Posterior cingulate gyrus (tissue), 11 donors: ENCODE measurements around the gene GTF2F1.
"Not testable (repeated sequence)": the region's sequence is repeated elsewhere in the genome, so short reads cannot be mapped to it uniquely, and the experiment has no call there.

Source experiments
- DNase-seq, 10 donors: peaks; one replicate each; pipeline versions ENCODE4 v3.0.0 to v3.0.0-alpha.2; 2020 to 2021; ENCODE audit warnings: mixed read lengths in 3 of 10
- intact Hi-C: fragments of 100-400 bp; cut with DNase I; formaldehyde crosslinking; loops from one replicate; pipeline ENCODE4 v1.15.1; 2023

GTF2F1 gene

DNA sequence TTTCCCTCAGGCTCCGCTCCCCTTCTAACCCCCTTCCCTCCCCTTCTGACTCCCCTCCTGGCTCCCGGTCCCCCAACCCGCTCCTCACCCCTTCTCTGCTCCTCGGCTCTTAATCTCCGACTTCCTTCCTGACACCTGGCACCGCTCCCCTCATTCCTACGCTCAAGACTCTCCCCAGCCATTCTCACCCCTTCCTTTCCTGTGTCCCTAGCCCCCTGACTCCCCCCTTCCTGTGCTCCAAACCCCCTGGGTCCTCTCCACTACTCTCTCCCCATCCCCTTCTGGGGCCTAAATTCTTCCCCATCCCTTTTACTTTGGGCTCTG lies 31.0 kb downstream of the GTF2F1 start:
- intact Hi-C loops, result loop anchor here (5.0 to 10.0 kb wide), 2 partner anchors 80 to 143 kb away; partner anchors contain the start of gene TUBB4A
- DNase-seq, result no peak

DNA sequence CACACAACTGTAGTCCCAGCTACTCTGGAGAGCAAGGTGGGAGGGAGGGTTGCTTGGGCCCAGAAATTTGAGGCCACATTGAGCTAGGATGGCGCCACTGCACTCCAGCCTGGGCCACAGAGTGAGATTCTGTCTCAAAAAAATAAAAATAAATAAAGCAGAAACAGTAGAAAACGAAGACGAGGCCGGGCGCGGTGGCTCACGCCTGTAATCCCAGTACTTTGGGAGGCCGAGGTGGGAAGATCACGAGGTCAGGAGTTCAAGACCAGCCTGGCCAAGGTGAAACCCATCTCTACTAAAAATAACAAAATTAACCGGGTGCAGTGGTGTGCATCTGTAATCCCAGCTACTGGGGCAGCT lies 32.1 kb downstream of the GTF2F1 start:
- intact Hi-C loops, result loop anchor here (5.0 to 10.0 kb wide), 2 partner anchors 79 to 144 kb away; partner anchors contain the start of gene TUBB4A
- not testable (repeated sequence) for DNase-seq

DNA sequence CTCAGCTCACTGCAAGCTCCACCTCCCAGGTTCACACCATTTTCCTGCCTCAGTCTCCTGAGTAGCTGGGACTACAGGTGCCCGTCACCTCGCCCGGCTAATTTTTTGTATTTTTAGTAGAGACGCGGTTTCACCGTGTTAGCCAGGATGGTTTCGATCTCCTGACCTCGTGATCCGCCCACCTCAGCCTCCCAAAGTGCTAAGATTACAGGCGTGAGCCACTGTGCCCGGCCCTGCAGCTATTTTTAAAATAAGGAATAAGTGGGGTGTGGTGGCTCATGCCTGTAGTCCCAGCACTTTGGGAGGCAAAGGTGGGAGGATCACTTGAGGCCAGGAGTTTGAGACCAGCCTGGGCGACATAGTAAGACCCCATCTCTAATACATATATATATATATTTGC lies 32.5 kb downstream of the GTF2F1 start:
- DNase-seq, result not testable (repeated sequence)
- intact Hi-C loops, result loop anchor here (5.0 to 10.0 kb wide), 2 partner anchors 78 to 144 kb away; partner anchors contain the start of gene TUBB4A

DNA sequence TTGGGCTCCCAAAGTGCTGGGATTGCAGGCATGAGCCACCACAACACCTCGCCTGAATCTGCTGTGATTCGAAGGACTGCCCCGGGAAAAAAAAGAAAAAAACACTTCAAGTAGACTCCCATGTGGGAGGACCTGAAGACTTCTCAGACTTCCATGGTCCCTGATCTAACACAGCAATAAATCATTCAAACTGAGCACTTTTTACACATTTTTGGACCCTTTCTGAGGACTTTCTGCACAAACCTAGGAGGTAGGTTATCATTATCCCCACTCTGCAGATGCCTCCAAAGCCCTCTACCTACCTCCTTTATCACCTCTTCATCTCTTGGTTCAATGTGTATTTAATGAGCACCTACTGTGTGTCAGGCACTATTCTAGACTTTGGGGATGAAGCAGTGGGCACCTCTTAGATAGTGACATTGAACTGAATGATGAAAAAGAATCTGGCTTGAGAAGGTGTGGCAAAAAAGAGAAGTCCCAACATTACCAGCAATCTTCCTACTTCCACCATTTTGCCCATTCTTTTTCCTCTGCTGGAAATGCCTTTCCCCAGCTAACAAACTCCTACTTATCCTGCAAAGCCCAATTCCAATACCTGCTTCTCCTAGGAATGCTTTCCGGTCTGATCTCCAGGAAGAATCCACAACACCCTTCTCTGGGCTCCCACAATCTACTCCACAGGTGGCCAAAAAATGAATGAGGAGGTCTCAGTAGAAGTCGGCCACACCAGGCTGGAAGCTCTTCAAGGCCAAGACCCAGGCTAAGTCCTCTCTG lies 33.2 kb downstream of the GTF2F1 start:
- intact Hi-C loops, result loop anchor here (5.0 to 10.0 kb wide), 2 partner anchors 77 to 145 kb away; partner anchors contain the start of gene TUBB4A
- DNase-seq, result peak in 1 of 10 donors; percentile 3

DNA sequence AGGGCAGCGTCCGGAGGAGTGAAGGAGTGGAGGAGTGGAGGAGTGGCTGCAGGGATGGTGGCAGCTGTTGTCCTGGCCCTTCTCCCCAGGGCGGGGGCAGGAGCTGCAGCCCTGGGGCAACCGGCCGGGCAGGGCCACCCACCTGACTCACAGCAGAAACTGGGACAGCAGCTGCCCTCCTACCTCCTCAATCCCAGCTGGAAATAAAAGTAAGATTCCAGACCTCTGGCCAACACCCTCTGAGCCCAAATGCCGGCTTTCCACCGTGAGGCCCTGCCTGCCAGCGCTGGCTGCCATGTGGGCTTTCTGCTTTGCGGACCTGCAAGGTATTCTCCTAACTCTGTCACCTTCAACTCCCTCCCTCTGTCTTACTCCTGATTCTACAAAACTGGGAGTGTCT lies 35.0 kb downstream of the GTF2F1 start:
- peak in 1 of 10 donors; percentile 67 for DNase-seq
- intact Hi-C loops, result no loop called here

DNA sequence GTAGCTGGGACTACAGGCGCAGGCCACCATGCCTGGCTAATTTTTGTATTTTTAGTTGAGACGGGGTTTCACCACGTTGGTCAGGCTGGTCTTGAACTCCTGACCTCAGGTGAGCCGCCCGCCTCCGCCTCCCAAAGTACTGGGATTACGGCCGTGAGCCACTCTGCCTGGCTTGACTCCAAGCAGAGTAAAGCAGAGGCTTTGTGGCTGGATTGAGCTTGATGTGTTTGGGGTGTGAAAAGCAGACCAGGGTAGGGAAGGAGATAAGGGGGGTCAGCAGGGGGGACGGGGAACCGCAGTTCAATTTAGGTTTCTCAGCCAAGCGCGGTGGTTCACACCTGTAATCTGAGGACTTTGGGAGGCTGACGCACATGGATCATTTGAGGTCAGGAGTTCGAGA lies 35.8 kb downstream of the GTF2F1 start:
- DNase-seq, result peak in 1 of 10 donors; percentile 49
- intact Hi-C loops, result no loop called here

DNA sequence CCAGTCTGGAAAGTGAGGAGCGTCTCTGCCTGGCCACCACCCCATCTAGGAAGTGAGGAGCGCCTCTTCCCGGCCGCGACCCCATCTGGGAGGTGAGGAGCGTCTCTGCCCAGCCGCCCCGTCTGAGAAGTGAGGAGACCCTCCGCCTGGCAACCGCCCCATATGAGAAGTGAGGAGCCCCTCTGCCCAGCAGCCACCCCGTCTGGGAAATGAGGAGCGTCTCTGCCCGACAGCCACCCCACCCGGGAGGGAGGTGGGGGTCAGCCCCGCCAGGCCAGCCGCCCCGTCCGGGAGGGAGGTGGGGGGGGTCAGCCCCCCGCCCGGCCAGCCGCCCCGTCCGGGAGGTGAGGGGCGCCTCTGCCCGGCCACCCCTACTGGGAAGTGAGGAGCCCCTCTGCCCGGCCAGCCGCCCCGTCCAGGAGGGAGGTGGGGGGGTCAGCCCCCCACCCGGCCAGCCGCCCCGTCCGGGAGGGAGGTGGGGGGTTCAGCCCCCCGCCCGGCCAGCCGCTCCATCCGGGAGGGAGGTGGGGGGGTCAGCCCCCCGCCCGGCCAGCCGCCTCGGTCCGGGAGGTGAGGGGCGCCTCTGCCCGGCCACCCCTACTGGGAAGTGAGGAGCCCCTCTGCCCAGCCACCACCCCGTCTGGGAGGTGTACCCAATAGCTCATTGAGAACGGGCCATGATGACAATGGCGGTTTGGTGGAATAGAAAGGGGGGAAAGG lies 37.5 kb downstream of the GTF2F1 start:
- intact Hi-C loops, DNase-seq: not testable (repeated sequence)

DNA sequence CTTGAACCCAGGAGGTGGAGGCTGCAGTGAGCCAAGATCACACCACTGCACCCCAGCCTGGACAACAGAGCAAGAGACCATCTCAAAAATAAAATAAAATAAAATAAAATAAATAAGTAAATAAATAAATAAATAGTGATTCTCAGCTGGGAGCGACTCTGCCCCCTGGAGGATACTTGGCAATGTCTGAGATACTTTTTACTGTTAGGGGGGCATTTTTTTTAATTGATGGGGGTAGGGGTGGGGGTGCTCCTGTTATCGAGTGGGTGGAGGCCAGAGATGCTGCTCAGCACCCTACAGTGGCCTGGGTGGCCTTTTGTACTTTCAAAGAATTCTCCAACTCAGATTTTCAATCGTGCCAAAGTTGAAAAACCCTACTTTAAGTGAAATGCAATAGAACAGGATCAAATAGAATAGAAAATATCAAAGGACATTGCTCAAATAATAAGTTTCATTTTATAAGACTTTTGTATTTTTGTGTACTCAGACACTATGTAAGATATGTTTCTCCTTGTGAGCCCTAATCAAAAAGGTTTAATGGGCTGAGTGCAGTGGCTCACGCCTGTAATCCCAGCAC lies 38.8 kb downstream of the GTF2F1 start:
- no peak for DNase-seq

DNA sequence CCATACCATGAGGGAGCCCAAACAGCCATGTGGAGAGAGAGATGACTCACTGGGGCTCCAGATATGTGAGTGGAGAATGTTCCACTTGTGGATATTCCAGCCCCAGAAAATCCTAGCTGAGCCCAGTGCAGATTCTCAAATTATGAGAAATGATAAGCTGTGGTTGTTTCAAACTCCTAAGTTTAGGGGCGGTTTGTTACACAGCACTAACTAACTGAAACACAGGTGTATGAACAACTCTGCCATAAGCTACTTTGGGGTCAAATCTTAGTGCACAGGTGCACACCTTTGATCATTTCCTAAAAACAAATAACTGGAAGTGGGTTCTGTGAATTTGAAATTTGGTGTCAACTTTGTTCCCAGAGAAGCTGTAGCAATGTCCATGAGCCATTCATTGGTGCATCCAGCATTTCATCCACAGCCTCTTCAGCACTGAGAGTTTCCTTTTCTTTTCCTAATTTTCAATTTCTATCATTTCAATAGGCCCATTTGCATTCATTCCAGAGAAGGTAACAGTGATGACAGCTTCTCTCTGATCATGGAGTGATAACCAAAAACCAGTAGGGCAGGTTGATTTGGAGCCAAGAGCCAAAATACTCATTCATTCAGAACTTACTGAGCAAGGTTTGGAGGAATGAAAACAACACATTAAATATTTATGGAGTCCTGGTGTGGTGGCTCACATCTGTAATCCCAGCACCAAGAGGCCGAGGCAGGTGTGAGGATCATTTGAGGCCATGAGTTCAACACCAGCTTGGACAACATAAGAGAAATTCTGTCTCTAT lies 40.4 kb downstream of the GTF2F1 start:
- intact Hi-C loops, result loop anchor here (5.0 kb wide), 1 partner anchor 305 kb away; no protein-coding TSS in a partner anchor
- DNase-seq, result peak in 1 of 10 donors; percentile 33

More for the DNA sequence above, 38.8 kb downstream of the GTF2F1 start:
- intact Hi-C loops, result loop anchor here (5.0 kb wide), 1 partner anchor 307 kb away; no protein-coding TSS in a partner anchor

DNA sequence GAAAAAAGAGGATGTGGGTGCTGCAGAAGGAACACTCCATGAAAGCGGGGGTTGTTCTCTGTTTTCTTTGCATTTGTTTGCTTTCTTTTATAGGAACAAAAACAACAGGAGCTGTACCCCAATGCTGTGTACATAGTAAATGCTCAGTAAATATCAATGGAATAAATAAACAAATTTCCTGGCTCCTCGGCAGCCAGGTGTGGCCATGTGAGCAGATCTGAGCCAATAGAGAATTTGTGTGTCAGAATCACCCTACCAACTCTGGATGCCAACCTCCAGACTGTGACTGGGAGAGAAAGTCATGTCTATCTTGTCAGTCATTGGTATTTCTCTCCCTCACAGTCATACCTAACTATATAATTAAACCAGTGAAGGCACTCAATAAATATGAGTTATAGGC lies 42.3 kb downstream of the GTF2F1 start:
- no peak for DNase-seq
- intact Hi-C loops, result loop anchor here (5.0 kb wide), 1 partner anchor 303 kb away; no protein-coding TSS in a partner anchor

DNA sequence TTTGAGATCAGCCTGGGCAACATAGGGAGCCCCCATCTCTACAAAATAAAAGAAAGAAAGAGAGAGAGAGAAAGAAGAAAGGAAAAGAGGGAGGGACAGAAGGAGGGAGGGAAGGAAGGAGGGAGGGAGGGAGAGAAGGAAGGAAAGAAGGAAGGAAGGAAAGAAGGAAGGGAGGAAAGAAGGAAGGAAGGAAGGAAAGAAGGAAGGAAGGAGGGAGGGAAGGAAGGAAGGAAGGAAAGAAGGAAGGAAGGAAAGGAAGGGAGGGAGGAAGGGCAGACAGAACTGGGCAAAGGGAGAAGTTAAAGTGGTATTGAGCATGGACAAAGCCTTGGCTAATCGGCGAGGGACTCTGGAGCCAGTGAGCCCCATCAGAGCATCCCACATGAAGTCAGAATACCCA lies 43.7 kb downstream of the GTF2F1 start:
- DNase-seq, intact Hi-C loops: not testable (repeated sequence)

DNA sequence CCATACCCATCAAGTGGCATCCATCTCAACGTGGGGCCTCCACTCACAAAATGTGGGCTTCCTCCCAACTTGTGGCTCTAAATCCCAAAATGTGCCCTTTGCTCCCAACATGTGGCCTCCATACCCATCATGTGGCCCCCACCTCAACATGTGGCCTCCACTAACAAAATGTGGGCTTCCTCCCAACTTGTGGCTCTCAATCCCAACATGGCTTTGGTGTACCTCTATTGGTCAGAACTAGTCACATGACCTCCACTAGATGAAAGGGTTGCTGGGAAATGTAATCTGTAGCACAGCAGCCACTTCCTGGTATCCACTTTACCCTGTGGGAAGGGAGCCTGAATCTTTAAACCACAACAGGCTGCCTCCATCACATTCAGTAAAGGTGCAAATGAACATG lies 49.5 kb downstream of the GTF2F1 start:
- no peak for DNase-seq
- intact Hi-C loops, result no loop called here

DNA sequence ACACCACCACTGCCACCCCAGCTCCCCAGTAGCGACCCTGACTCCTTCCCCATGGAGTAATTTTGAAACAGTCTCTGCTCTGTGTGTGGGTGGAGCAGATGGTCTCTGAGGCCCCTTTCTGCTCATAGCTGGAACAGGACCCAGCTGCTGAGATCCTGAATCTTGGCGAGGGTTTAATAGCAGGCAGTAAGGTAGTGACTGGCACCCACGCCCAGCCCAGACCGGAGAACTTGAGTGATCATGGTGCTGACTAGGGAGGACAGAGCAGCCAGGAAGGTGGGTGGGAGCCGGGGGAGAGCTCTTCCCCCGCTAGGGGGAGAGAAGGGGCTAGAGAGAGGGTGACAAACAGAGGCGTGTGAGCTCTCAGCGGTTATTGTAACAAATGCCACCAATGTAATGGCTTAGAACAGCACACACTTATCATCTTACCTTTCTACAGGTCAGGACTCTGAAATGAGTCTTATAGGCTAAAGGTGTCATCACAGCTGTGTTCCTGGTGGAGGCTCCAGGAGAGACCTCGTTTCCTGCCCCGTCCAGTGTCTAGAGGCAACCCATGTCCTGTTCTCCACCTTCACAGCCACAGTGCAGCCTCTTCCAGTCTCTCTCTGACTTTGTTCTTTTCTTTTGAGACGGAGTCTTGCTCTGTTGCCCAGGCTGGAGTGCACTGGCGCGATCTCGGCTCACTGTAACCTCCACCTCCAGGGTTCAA lies 52.3 kb downstream of the GTF2F1 start:
- intact Hi-C loops, result no loop called here
- DNase-seq, result peak in 1 of 10 donors; percentile 55

DNA sequence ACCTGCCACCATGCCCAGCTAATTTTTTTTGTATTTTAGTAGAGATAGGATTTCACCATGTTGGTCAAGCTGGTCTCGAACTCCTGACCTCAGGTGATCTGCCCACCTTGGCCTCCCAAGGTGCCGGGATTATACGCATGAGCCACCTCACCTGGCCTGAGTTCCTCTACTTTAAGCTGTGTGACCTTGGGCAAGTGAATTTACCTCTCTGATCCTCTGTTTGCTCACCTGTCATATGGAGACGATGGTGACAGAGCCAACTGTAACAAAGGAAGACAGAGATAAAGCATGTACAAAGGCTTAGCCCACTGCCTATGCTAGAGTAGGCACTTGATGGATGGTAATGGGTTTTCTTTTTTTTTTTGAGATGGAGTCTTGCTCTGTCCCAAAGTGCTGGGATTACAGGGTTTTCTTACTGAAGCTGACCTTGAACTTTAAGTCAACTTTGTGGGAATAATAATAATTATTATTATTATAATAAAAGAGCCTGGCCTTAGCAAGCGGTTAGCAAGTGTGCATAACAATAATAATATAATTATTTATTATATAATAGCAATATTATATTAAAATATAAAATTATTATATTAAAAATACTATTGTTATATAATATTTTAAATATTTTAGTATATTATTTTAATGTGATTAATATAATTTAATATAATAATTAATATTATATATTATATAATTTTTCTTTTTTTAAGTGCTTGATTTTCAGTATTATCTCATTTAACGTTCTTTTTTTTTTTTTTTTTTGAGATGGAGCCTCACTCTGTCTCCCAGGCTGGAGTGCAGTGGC lies 58.3 kb downstream of the GTF2F1 start:
- intact Hi-C loops, result no loop called here
- DNase-seq, result peak in 1 of 10 donors; percentile 8

DNA sequence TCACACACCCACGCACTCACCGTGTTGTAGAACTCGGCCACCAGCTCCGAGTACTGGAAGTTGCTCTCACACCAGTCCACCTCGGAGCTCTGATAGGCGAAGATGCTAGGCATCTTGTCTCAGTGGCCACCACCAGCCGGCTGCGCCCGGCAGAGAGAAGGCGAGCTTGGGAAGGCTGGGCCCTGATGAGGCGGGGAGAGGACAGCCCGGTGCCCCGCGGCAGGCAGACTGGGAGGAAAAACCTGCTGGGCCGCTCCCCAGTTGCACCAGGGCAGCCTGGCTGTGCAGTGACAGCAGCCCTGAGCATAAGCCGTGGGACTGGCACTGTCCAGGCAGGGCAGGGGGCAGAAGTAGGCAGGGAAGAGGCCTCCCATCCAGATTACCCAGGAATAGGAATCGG lies 59.5 kb downstream of the GTF2F1 start, which contains the start of gene ACER1:
ACER1 (minus strand) TSS at position 174 of the 400 bp plus-strand sequence; CDS start at position 113, 61 bp downstream.
- peak in 1 of 10 donors; percentile 77 for DNase-seq
- intact Hi-C loops, result no loop called here
